HepG2 (cell line): ENCODE results near the gene COG8. TPM values are rescaled to one million over a fixed set of nuclear protein-coding genes. Genes with fewer than 3 reads are reported as not detected.

Experiments used
- AGO1 ChIP-seq: fragments of 200-400 bp; formaldehyde crosslinking; IDR thresholded peaks from 2 replicates; pipeline ENCODE4 v1.6.1; 2017; ENCODE audit warnings: mild to moderate bottlenecking, low read depth, low read length, moderate library complexity; ENCODE audit not compliant: poor library complexity, severe bottlenecking
- ARNT ChIP-seq: fragments of 450-650 bp; IDR thresholded peaks from 2 replicates; pipeline ENCODE4 v1.6.1; 2017
- CBX2 ChIP-seq, 2 experiments: fragments of 200-600 bp in 1 of 2; sonication (generic); formaldehyde crosslinking in 1 of 2; IDR thresholded peaks; 2 replicates each; pipeline versions ENCODE4 v1.7.0 to v1.8.1; 2018 to 2022; ENCODE audit warnings: low read depth in 2 of 2, low read length in 1 of 2, mild to moderate bottlenecking in 1 of 2, missing genetic modification reagents in 1 of 2
- CCAR2 ChIP-seq: fragments of 200-400 bp; formaldehyde crosslinking; optimal IDR thresholded peaks from 2 replicates; pipeline ENCODE3; 2018; ENCODE audit warnings: low read depth, mild to moderate bottlenecking, low read length, moderate library complexity
- CENPX ChIP-seq: sonication (generic); formaldehyde crosslinking; IDR thresholded peaks from 2 replicates; pipeline ENCODE4 v1.9.0; 2021; ENCODE audit warnings: mild to moderate bottlenecking, missing genetic modification reagents, moderate library complexity
- JARID2 ChIP-seq: sonication (generic); formaldehyde crosslinking; IDR thresholded peaks from 2 replicates; pipeline ENCODE4 v1.8.1; 2023; ENCODE audit warnings: missing genetic modification reagents, inconsistent platforms; ENCODE audit not compliant: insufficient replicate concordance
- PHF20 ChIP-seq: sonication (generic); formaldehyde crosslinking; IDR thresholded peaks from 2 replicates; pipeline ENCODE4 v1.5.0; 2020; ENCODE audit warnings: mild to moderate bottlenecking, missing genetic modification reagents
- POLR2G ChIP-seq: fragments of 200-400 bp; formaldehyde crosslinking; IDR thresholded peaks from 2 replicates; pipeline ENCODE4 v1.6.1; 2018; ENCODE audit warnings: mild to moderate bottlenecking, low read depth, low read length, moderate library complexity
- PTBP1 ChIP-seq: fragments of 200-400 bp; formaldehyde crosslinking; IDR thresholded peaks from 2 replicates; pipeline ENCODE4 v1.6.1; 2018; ENCODE audit warnings: low read length, low read depth; ENCODE audit not compliant: poor library complexity, severe bottlenecking
- SMAD9 ChIP-seq: sonication (generic); formaldehyde crosslinking; IDR thresholded peaks from 2 replicates; pipeline ENCODE4 v1.5.1; 2020; ENCODE audit warnings: mild to moderate bottlenecking, missing genetic modification reagents
- TARDBP ChIP-seq: sonication (generic); formaldehyde crosslinking; IDR thresholded peaks from 2 replicates; pipeline ENCODE4 v1.8.0; 2022; ENCODE audit warnings: mild to moderate bottlenecking, missing genetic modification reagents
- ZNF225 ChIP-seq: sonication (generic); formaldehyde crosslinking; IDR thresholded peaks from 2 replicates; pipeline ENCODE4 v1.4.0; 2020; ENCODE audit warnings: mild to moderate bottlenecking, missing genetic modification reagents
- ZNF777 ChIP-seq: sonication (generic); formaldehyde crosslinking; IDR thresholded peaks from 2 replicates; pipeline ENCODE4 v1.4.0; 2020; ENCODE audit warnings: missing genetic modification reagents
- polyA plus RNA-seq, 8 experiments: library from polyadenylated mRNA; depleted of rRNA in 3 of 8; stranded (reverse) in 7 of 8; unstranded in 1 of 8; fragments of >200 nt; fragmentation: Illumina TruSeq in 4 of 8; extraction: Trizol in 4 of 8; gene quantifications; 2 replicates each; pipeline versions ENCODE4 v1.2.1 to v1.2.3, GENCODE V29; 2011 to 2016; ENCODE audit warnings: low read depth in 4 of 8, missing spikeins in 1 of 8, mixed read lengths in 1 of 8; ENCODE audit not compliant: insufficient read depth in 1 of 8
- total RNA-seq, 5 experiments: library from RNA; depleted of rRNA; stranded (reverse); fragments of >200 nt; fragmentation: Illumina TruSeq; extraction: Trizol; gene quantifications; 2 replicates each; pipeline ENCODE4 v1.2.3, GENCODE V29; 2016; ENCODE audit warnings: low read depth in 1 of 5
- TF ChIP-seq, protein P1 (sequence below): sonication (generic); formaldehyde crosslinking; IDR thresholded peaks from 2 replicates; pipeline ENCODE4 v1.8.0; 2022; ENCODE audit warnings: missing genetic modification reagents, mild to moderate bottlenecking, borderline replicate concordance
- TF ChIP-seq, protein P2 (sequence below): sonication (generic); formaldehyde crosslinking; IDR thresholded peaks from 2 replicates; pipeline ENCODE4 v1.8.0; 2022; ENCODE audit warnings: mild to moderate bottlenecking, missing genetic modification reagents, moderate library complexity
- TF ChIP-seq, protein P3 (sequence below): IDR thresholded peaks from 2 replicates; pipeline ENCODE4 v1.6.1; 2016; ENCODE audit warnings: low read depth, missing genetic modification reagents, missing compliant biosample characterization

The COG8 gene
- total and polyA plus RNA-seq, 2 of the 13 experiments (the other 11 are each of a cell fraction or from before 2014, with no cell fraction given): 45.5 to 52.1 TPM

DNA sequence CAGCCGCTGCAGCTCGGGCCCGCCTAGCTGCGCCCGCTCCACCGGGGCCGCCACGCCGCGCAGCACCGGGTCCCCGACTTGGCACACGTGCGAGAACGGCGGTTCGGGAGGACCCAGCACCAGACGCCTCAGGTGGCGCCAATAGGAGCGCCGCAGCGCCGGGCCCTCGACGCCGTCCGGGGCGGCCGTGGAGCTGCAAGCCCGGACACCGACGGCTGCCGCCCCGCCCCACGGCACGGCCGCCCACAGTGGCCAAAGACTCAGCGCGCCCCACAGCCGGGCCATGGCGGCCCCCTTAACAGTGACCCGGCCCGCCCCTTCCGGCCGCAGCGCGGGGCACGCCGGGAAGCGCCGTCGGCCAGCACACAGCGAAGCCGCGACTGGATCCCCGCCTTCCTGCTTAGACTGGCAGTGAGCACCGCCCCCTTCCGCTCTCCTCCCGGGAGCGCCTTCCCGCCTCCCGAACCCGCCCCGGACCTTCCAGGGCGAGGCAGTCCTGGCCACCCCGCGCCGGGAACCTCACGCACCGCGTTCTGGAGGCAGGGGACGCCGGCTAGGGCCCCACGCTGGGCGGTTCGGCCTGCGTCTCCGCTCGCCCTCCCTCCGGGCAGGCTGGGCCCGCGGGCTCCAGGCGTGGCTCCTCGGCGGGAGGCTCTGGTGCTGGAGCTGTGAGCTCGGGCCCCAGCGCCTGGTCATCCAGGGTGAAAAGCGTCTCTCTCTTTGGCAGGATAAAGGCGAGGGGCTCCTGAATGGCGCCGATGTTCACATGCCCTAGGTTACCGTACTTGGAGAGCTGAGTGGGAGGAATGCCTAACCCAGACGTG lies 8.9 kb downstream of the COG8 start, which contains the start of gene PDF (continued):
- TF ChIP-seq SMAD9 (CRISPR knock-in tag): peak; percentile 93
- TF ChIP-seq PTBP1: peak; percentile 39
- TF ChIP-seq PHF20 (CRISPR knock-in tag): peak; percentile 89
- TF ChIP-seq, protein P1, sequence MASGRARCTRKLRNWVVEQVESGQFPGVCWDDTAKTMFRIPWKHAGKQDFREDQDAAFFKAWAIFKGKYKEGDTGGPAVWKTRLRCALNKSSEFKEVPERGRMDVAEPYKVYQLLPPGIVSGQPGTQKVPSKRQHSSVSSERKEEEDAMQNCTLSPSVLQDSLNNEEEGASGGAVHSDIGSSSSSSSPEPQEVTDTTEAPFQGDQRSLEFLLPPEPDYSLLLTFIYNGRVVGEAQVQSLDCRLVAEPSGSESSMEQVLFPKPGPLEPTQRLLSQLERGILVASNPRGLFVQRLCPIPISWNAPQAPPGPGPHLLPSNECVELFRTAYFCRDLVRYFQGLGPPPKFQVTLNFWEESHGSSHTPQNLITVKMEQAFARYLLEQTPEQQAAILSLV: peak; percentile 75; the same call in 1 of the 2 replicates
- TF ChIP-seq CBX2 (IDR thresholded peaks at IDR 0.05; ENCODE audit: low read depth, low read length): no peak
- TF ChIP-seq CBX2 (CRISPR knock-in tag; IDR thresholded peaks at IDR 0.05; ENCODE audit: low read depth): no peak; the same call in 1 of the 2 replicates
- no peak for TF ChIP-seq ARNT
- TF ChIP-seq CCAR2: no peak
- no peak for TF ChIP-seq JARID2
- peak; percentile 42; the same call in 1 of the 2 replicates for TF ChIP-seq TARDBP
- TF ChIP-seq ZNF777 (CRISPR knock-in tag): peak; percentile 93
- TF ChIP-seq, protein P2, sequence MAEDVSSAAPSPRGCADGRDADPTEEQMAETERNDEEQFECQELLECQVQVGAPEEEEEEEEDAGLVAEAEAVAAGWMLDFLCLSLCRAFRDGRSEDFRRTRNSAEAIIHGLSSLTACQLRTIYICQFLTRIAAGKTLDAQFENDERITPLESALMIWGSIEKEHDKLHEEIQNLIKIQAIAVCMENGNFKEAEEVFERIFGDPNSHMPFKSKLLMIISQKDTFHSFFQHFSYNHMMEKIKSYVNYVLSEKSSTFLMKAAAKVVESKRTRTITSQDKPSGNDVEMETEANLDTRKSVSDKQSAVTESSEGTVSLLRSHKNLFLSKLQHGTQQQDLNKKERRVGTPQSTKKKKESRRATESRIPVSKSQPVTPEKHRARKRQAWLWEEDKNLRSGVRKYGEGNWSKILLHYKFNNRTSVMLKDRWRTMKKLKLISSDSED (CRISPR knock-in tag): 0 out of 2 replicates have a peak, but pooled peaks have one; percentile 9
- peak; percentile 41; the same call in 1 of the 2 replicates for TF ChIP-seq ZNF225
- TF ChIP-seq, protein P3, sequence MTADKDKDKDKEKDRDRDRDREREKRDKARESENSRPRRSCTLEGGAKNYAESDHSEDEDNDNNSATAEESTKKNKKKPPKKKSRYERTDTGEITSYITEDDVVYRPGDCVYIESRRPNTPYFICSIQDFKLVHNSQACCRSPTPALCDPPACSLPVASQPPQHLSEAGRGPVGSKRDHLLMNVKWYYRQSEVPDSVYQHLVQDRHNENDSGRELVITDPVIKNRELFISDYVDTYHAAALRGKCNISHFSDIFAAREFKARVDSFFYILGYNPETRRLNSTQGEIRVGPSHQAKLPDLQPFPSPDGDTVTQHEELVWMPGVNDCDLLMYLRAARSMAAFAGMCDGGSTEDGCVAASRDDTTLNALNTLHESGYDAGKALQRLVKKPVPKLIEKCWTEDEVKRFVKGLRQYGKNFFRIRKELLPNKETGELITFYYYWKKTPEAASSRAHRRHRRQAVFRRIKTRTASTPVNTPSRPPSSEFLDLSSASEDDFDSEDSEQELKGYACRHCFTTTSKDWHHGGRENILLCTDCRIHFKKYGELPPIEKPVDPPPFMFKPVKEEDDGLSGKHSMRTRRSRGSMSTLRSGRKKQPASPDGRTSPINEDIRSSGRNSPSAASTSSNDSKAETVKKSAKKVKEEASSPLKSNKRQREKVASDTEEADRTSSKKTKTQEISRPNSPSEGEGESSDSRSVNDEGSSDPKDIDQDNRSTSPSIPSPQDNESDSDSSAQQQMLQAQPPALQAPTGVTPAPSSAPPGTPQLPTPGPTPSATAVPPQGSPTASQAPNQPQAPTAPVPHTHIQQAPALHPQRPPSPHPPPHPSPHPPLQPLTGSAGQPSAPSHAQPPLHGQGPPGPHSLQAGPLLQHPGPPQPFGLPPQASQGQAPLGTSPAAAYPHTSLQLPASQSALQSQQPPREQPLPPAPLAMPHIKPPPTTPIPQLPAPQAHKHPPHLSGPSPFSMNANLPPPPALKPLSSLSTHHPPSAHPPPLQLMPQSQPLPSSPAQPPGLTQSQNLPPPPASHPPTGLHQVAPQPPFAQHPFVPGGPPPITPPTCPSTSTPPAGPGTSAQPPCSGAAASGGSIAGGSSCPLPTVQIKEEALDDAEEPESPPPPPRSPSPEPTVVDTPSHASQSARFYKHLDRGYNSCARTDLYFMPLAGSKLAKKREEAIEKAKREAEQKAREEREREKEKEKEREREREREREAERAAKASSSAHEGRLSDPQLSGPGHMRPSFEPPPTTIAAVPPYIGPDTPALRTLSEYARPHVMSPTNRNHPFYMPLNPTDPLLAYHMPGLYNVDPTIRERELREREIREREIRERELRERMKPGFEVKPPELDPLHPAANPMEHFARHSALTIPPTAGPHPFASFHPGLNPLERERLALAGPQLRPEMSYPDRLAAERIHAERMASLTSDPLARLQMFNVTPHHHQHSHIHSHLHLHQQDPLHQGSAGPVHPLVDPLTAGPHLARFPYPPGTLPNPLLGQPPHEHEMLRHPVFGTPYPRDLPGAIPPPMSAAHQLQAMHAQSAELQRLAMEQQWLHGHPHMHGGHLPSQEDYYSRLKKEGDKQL (CRISPR knock-in tag): peak; percentile 20; the same call in 1 of the 2 replicates
- no peak for TF ChIP-seq AGO1
- TF ChIP-seq CENPX (CRISPR knock-in tag): no peak
- peak; percentile 98 for TF ChIP-seq POLR2G
